Neural progenitor cell (in vitro differentiated cells): Measurements from ENCODE around the gene ETFA. TPM values are rescaled to one million over a fixed set of nuclear protein-coding genes. Genes with fewer than 3 reads are reported as not detected.
A peak's percentile ranks its signal among the peaks of the same experiment; 100 is the strongest.
"Not testable (repeated sequence)": the region's sequence is repeated elsewhere in the genome, so short reads cannot be mapped to it uniquely, and the experiment has no call there.

ENCODE experiments used
- DNase-seq: peaks from one replicate; pipeline ENCODE4 v3.0.0-alpha.2; 2016; ENCODE audit warnings: low spot score
- H2AFZ ChIP-seq: fragments of 200-600 bp; sonication (generic); replicated peaks from 2 replicates; pipeline ENCODE4 v1.6.1; 2016; ENCODE audit warnings: antibody characterized with exemption
- H3F3A ChIP-seq: fragments of 200-600 bp; sonication (generic); 2 replicates; pipeline ENCODE4 v1.6.1; 2016; ENCODE audit warnings: antibody characterized with exemption, low read depth
- H3K27ac ChIP-seq: fragments of 200-600 bp; sonication (generic); 2 replicates; pipeline ENCODE4 v1.5.1; 2016; ENCODE audit warnings: mild to moderate bottlenecking
- H3K27me3 ChIP-seq: fragments of 200-600 bp; sonication (generic); 2 replicates; pipeline ENCODE4 v1.6.1; 2016; ENCODE audit warnings: mild to moderate bottlenecking, moderate library complexity
- H3K36me3 ChIP-seq: fragments of 200-600 bp; sonication (generic); 2 replicates; pipeline ENCODE4 v1.5.1; 2016
- H3K4me1 ChIP-seq: fragments of 200-600 bp; sonication (generic); 2 replicates; pipeline ENCODE4 v1.6.1; 2016; ENCODE audit warnings: mixed run types
- H3K4me2 ChIP-seq: fragments of 200-600 bp; sonication (generic); 2 replicates; pipeline ENCODE4 v1.6.1; 2016
- H3K4me3 ChIP-seq: fragments of 200-600 bp; sonication (generic); 2 replicates; pipeline ENCODE4 v1.5.1; 2016
- H3K79me2 ChIP-seq: fragments of 200-600 bp; sonication (generic); 2 replicates; pipeline ENCODE4 v1.6.1; 2016; ENCODE audit warnings: low read depth
- H3K9ac ChIP-seq: fragments of 200-600 bp; sonication (generic); 2 replicates; pipeline ENCODE4 v1.6.1; 2016
- H3K9me3 ChIP-seq: fragments of 200-600 bp; sonication (generic); 2 replicates; pipeline ENCODE4 v1.5.1; 2016; ENCODE audit warnings: low read depth
- H4K20me1 ChIP-seq: fragments of 200-600 bp; sonication (generic); 2 replicates; pipeline ENCODE4 v1.6.1; 2016; ENCODE audit warnings: low read depth
- H3K27ac Mint-ChIP-seq: 3 replicates; pipeline ENCODE4 v1.8.0; 2021; ENCODE audit warnings: mixed read lengths
- H3K27me3 Mint-ChIP-seq: 2 replicates; pipeline ENCODE4 v1.8.0; 2022; ENCODE audit warnings: low read depth, mild to moderate bottlenecking, inconsistent platforms, moderate library complexity, mixed read lengths; ENCODE audit not compliant: insufficient read depth
- H3K36me3 Mint-ChIP-seq: 3 replicates; pipeline ENCODE4 v1.8.0; 2021; ENCODE audit warnings: mixed read lengths
- H3K4me1 Mint-ChIP-seq: 3 replicates; pipeline ENCODE4 v1.8.0; 2021; ENCODE audit warnings: mixed read lengths
- H3K4me3 Mint-ChIP-seq: 3 replicates; pipeline ENCODE4 v1.8.0; 2021; ENCODE audit warnings: mild to moderate bottlenecking, moderate library complexity, mixed read lengths
- H3K9me3 Mint-ChIP-seq: 3 replicates; pipeline ENCODE4 v1.8.0; 2020; ENCODE audit warnings: mixed read lengths
- CTCF ChIP-seq: fragments of 200-600 bp; sonication (generic); IDR thresholded peaks from 2 replicates; pipeline ENCODE4 v1.5.1; 2017; ENCODE audit warnings: antibody characterized with exemption, mild to moderate bottlenecking
- EZH2 ChIP-seq: fragments of 200-600 bp; sonication (generic); IDR thresholded peaks from 2 replicates; pipeline ENCODE4 v1.6.1; 2017; ENCODE audit warnings: antibody characterized with exemption, mild to moderate bottlenecking, moderate library complexity
- EZH2phosphoT487 ChIP-seq: fragments of 200-600 bp; sonication (generic); IDR thresholded peaks from 2 replicates; pipeline ENCODE4 v1.6.1; 2017; ENCODE audit warnings: antibody characterized with exemption
- total RNA-seq: library from RNA; depleted of rRNA; stranded (reverse); fragments of >200 nt; gene quantifications from 2 replicates; pipeline ENCODE4 v1.2.3, GENCODE V29; 2015; ENCODE audit warnings: low replicate concordance

Gene ETFA
- total RNA-seq, 1 donor from 2014 or later: 99.3 TPM

GRCh38 chr15:76320012-76320411, 8.7 kb upstream of the ETFA start:
- DNase-seq: no peak
- H2AFZ ChIP-seq: no peak overlapping the region
- no peak overlapping the region for H3K9ac ChIP-seq
- H3F3A ChIP-seq: no peaks in the 10 kb centered on the region
- no peak overlapping the region for H3K4me2 ChIP-seq
- no peak overlapping the region for H3K27ac ChIP-seq
- H3K27ac Mint-ChIP-seq: no peak overlapping the region
- H3K36me3 ChIP-seq: no peaks in the 10 kb centered on the region
- peaks cover 9% of the 10 kb centered on the region for H3K4me1 ChIP-seq
- no peaks in the 10 kb centered on the region for H3K79me2 ChIP-seq
- TF ChIP-seq EZH2 (no peak), CTCF (no peak), EZH2phosphoT487 (no peak)
- peaks cover 7% of the 10 kb centered on the region for H3K27me3 Mint-ChIP-seq
- no peaks in the 10 kb centered on the region for H4K20me1 ChIP-seq
- H3K4me1 Mint-ChIP-seq: peaks cover 7% of the 10 kb centered on the region
- H3K9me3 ChIP-seq: no peaks in the 10 kb centered on the region
- H3K4me3 Mint-ChIP-seq: no peak overlapping the region
- H3K36me3 Mint-ChIP-seq: no peaks in the 10 kb centered on the region
- H3K4me3 ChIP-seq: no peak overlapping the region
- peaks cover 13% of the 10 kb centered on the region for H3K27me3 ChIP-seq
- no peaks in the 10 kb centered on the region for H3K9me3 Mint-ChIP-seq

- Histone ChIP-seq H3K4me3 (no peak overlapping the region), H3K27ac (no peak overlapping the region), H3K4me2 (no peak overlapping the region), H3K4me1 (peaks cover 5% of the 10 kb centered on the region), H3F3A (no peaks in the 10 kb centered on the region), H2AFZ (no peak overlapping the region), H3K9ac (no peak overlapping the region), H3K9me3 (no peaks in the 10 kb centered on the region), H3K27me3 (no peaks in the 10 kb centered on the region), H4K20me1 (peaks cover 3% of the 10 kb centered on the region), H3K79me2 (peaks cover 24% of the 10 kb centered on the region), H3K36me3 (no peaks in the 10 kb centered on the region)
- DNase-seq: no peak
- H3K9me3 Mint-ChIP-seq: no peaks in the 10 kb centered on the region
- no peak for TF ChIP-seq EZH2phosphoT487
- TF ChIP-seq EZH2: no peak
- no peak for TF ChIP-seq CTCF
- no peak overlapping the region for H3K27ac Mint-ChIP-seq
- no peak overlapping the region for H3K4me3 Mint-ChIP-seq
- H3K36me3 Mint-ChIP-seq: peaks cover 2% of the 10 kb centered on the region
- H3K4me1 Mint-ChIP-seq: peaks cover 10% of the 10 kb centered on the region
- H3K27me3 Mint-ChIP-seq: peaks cover 4% of the 10 kb centered on the region
Measured at GRCh38 chr15:76313731-76314130, 2.5 kb upstream of the ETFA start.

GRCh38 chr15:76313175-76313567, 1.9 kb upstream of the ETFA start:
- H3F3A ChIP-seq, H3K27ac ChIP-seq, DNase-seq, H3K9me3 Mint-ChIP-seq, H3K4me2 ChIP-seq, H3K36me3 Mint-ChIP-seq, H3K27me3 ChIP-seq, H3K36me3 ChIP-seq, H3K27ac Mint-ChIP-seq, H3K4me3 ChIP-seq, H4K20me1 ChIP-seq, H3K4me3 Mint-ChIP-seq, H3K4me1 ChIP-seq, H3K9me3 ChIP-seq, H3K9ac ChIP-seq, H2AFZ ChIP-seq, H3K27me3 Mint-ChIP-seq: not testable (repeated sequence)
- peaks cover 10% of the 10 kb centered on the region for H3K4me1 Mint-ChIP-seq
- peaks cover 30% of the 10 kb centered on the region for H3K79me2 ChIP-seq

- Mint-ChIP-seq H3K36me3 (peaks cover 7% of the 10 kb centered on the region), H3K27ac (no peak overlapping the region), H3K4me1 (peaks cover 10% of the 10 kb centered on the region), H3K27me3 (peaks cover 4% of the 10 kb centered on the region), H3K4me3 (peak overlapping the region; percentile 11), H3K9me3 (no peaks in the 10 kb centered on the region)
- Histone ChIP-seq H3F3A (no peaks in the 10 kb centered on the region), H3K4me3 (no peak overlapping the region), H4K20me1 (peaks cover 3% of the 10 kb centered on the region), H3K4me1 (peaks cover 5% of the 10 kb centered on the region), H3K4me2 (no peak overlapping the region), H3K27ac (no peak overlapping the region), H3K79me2 (peaks cover 35% of the 10 kb centered on the region), H3K9me3 (no peaks in the 10 kb centered on the region), H3K9ac (no peak overlapping the region), H2AFZ (no peak overlapping the region), H3K36me3 (no peaks in the 10 kb centered on the region), H3K27me3 (no peaks in the 10 kb centered on the region)
- TF ChIP-seq CTCF (no peak), EZH2phosphoT487 (no peak), EZH2 (no peak)
- DNase-seq: no peak
Measured at GRCh38 chr15:76312540-76313174, 1.4 kb upstream of the ETFA start.
